ENCODE data around the gene QRSL1.

DNA sequence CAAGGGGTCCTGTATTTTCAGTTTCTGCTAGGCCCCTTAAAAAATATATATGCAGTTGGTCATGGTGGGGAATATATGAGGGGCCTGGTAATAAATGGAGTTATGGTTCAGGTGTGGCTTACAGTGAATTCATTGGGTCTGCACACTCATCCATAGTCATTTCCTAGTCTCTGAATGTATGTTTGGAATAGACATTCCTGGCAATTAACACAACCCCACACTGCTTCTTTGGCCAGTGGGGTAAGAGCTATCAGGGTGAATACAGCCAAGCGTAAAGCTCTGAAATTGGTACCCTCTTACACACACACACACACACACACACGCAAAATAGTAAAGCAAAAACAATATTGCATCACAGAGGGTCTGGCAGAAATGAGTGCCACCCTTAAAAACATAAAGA lies 56.5 kb downstream of the QRSL1 start:
- TF ChIP-seq POLR2A (IDR thresholded peaks at IDR 0.05), result no peak
- TF ChIP-seq, protein P1, sequence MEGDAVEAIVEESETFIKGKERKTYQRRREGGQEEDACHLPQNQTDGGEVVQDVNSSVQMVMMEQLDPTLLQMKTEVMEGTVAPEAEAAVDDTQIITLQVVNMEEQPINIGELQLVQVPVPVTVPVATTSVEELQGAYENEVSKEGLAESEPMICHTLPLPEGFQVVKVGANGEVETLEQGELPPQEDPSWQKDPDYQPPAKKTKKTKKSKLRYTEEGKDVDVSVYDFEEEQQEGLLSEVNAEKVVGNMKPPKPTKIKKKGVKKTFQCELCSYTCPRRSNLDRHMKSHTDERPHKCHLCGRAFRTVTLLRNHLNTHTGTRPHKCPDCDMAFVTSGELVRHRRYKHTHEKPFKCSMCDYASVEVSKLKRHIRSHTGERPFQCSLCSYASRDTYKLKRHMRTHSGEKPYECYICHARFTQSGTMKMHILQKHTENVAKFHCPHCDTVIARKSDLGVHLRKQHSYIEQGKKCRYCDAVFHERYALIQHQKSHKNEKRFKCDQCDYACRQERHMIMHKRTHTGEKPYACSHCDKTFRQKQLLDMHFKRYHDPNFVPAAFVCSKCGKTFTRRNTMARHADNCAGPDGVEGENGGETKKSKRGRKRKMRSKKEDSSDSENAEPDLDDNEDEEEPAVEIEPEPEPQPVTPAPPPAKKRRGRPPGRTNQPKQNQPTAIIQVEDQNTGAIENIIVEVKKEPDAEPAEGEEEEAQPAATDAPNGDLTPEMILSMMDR (IDR thresholded peaks at IDR 0.05 in 4 of 5, conservative IDR thresholded peaks at IDR 0.05 in 1 of 5), result no peak
